Epithelial cell of esophagus (primary cell): ENCODE measurements around the gene CARMIL3.

Experiments
- DNase-seq: peaks from one replicate; pipeline ENCODE4 v3.0.0; 2010; ENCODE audit warnings: low read depth
- H3K4me3 ChIP-seq: 2 replicates; pipeline ENCODE4 v1.5.1; 2011; ENCODE audit warnings: mild to moderate bottlenecking, low read length, control low read depth
- CTCF ChIP-seq: IDR thresholded peaks from 2 replicates; pipeline ENCODE4 v1.5.1; 2011; ENCODE audit warnings: low read depth, mild to moderate bottlenecking, low read length, control low read depth, inconsistent platforms; ENCODE audit not compliant: insufficient read depth; ENCODE audit errors: missing control alignments

Gene CARMIL3

GRCh38 chr14:24072436-24072835 lies 20.6 kb downstream of the CARMIL3 start:
- H3K4me3 ChIP-seq = no peak overlapping the region
- no peak for TF ChIP-seq CTCF
- DNase-seq = no peak

- no peak overlapping the region for H3K4me3 ChIP-seq
- no peak for TF ChIP-seq CTCF
- no peak for DNase-seq
Observed at GRCh38 chr14:24072881-24073877, 21.4 kb downstream of the CARMIL3 start.

GRCh38 chr14:24074625-24075484 lies 23.0 kb downstream of the CARMIL3 start:
- DNase-seq = no peak
- no peak overlapping the region for H3K4me3 ChIP-seq
- TF ChIP-seq CTCF = no peak

GRCh38 chr14:24075485-24076301 lies 23.9 kb downstream of the CARMIL3 start:
- no peak for TF ChIP-seq CTCF
- no peak overlapping the region for H3K4me3 ChIP-seq
- DNase-seq = no peak

GRCh38 chr14:24076302-24076601 lies 24.4 kb downstream of the CARMIL3 start:
- no peak overlapping the region for H3K4me3 ChIP-seq
- no peak for DNase-seq
- TF ChIP-seq CTCF = no peak

GRCh38 chr14:24077086-24077485 lies 25.3 kb downstream of the CARMIL3 start:
- no peak for DNase-seq
- no peak overlapping the region for H3K4me3 ChIP-seq
- TF ChIP-seq CTCF = no peak
